OCI-LY3 (cell line): Measurements from ENCODE around the gene DNAI1.

Experiments
- CTCF ChIP-seq: fragments of 200-600, 300-600 bp; sonication (generic); IDR thresholded peaks from 2 replicates; pipeline ENCODE4 v1.5.1; 2014; ENCODE audit warnings: antibody characterized with exemption, low read length, low read depth
- EZH2phosphoT487 ChIP-seq: fragments of 200-600 bp; shearing (Covaris generic); IDR thresholded peaks from 2 replicates; pipeline ENCODE4 v1.6.1; 2018; ENCODE audit warnings: antibody characterized with exemption, mixed run types, low read depth

DNA sequence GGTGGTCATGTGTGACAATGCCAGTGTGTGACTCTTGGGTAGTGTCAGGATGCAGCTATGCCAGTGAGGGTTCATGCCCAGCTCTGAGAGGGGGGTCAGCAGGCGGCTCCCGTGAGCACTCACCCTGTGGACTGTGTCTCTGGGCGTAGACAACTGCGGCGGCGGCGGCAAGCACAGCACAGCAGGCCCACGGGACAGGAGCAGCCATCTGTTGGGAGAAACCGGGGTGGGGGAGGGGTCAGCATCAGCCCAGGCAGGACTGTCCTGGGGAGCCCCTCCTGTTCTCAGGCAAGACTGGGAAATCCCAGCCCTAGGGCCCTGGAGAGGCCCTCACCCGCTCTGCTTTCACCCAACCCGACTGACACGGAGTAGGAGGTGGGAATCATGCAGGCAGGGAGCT, 110.2 kb downstream of the DNAI1 start:
- TF ChIP-seq CTCF (no peak), EZH2phosphoT487 (no peak)
